WTC11 (cell line): ENCODE results near the gene MYH14. TPM values are rescaled to one million over a fixed set of nuclear protein-coding genes. Genes with fewer than 3 reads are reported as not detected.

Source experiments
- ATAC-seq: fragments of 200-7000 bp; cut with Tn5 transposase; 2 replicates; pipeline ENCODE4 v1.10.0; 2021; ENCODE audit warnings: mild to moderate bottlenecking, moderate library complexity
- CTCF ChIA-PET: fragments of 300-600 bp; sonication (Branson Sonifier 250); formaldehyde crosslinking; loops from one replicate; lab custom pipeline; 2021; ENCODE audit warnings: antibody characterized with exemption; lab: Charles Lee
- POLR2A ChIA-PET: fragments of 350-600 bp; sonication (Branson Sonifier 250); formaldehyde crosslinking; loops from one replicate; lab custom pipeline; 2021; ENCODE audit warnings: antibody characterized with exemption; lab: Charles Lee
- DNase-seq: peaks from one replicate; pipeline ENCODE4 v3.0.0; 2021; ENCODE audit warnings: low spot score
- H3K27ac Mint-ChIP-seq: 2 replicates; pipeline ENCODE4 v1.8.0; 2021; ENCODE audit warnings: mixed read lengths
- H3K27me3 Mint-ChIP-seq: 2 replicates; pipeline ENCODE4 v1.8.0; 2021; ENCODE audit warnings: low read depth, mild to moderate bottlenecking, moderate library complexity, mixed read lengths
- H3K36me3 Mint-ChIP-seq: 2 replicates; pipeline ENCODE4 v1.8.0; 2021; ENCODE audit warnings: mixed read lengths
- H3K4me1 Mint-ChIP-seq: 2 replicates; pipeline ENCODE4 v1.8.0; 2022; ENCODE audit warnings: mixed read lengths
- H3K4me3 Mint-ChIP-seq: 2 replicates; pipeline ENCODE4 v1.8.0; 2021; ENCODE audit warnings: mild to moderate bottlenecking, moderate library complexity, mixed read lengths
- H3K9me3 Mint-ChIP-seq: 2 replicates; pipeline ENCODE4 v1.8.0; 2021; ENCODE audit warnings: mixed read lengths
- CREB1 ChIP-seq: sonication (generic); formaldehyde crosslinking; IDR thresholded peaks from 2 replicates; pipeline ENCODE4 v1.8.0; 2023; ENCODE audit warnings: mild to moderate bottlenecking, missing genetic modification reagents
- ELF4 ChIP-seq: sonication (generic); formaldehyde crosslinking; IDR thresholded peaks from 2 replicates; pipeline ENCODE4 v1.8.1; 2022; ENCODE audit warnings: low read depth, mild to moderate bottlenecking, moderate library complexity, missing genetic modification reagents
- EMX1 ChIP-seq: fragments of 250-450 bp; sonication (Bioruptor Pico); IDR thresholded peaks from 2 replicates; pipeline ENCODE4 v1.8.0; 2021; ENCODE audit warnings: mild to moderate bottlenecking
- ESRRA ChIP-seq: sonication (generic); formaldehyde crosslinking; IDR thresholded peaks from 2 replicates; pipeline ENCODE4 v1.8.1; 2022; ENCODE audit warnings: mild to moderate bottlenecking, missing genetic modification reagents, borderline replicate concordance
- HMGA2 ChIP-seq: fragments of 250-450 bp; sonication (Bioruptor Pico); IDR thresholded peaks from 2 replicates; pipeline ENCODE4 v1.4.0; 2021; ENCODE audit warnings: mild to moderate bottlenecking, moderate library complexity
- JUN ChIP-seq: sonication (generic); formaldehyde crosslinking; IDR thresholded peaks from 2 replicates; pipeline ENCODE4 v1.8.0; 2023; ENCODE audit warnings: mild to moderate bottlenecking, missing genetic modification reagents
- KAT7 ChIP-seq: sonication (generic); formaldehyde crosslinking; IDR thresholded peaks from 2 replicates; pipeline ENCODE4 v1.8.1; 2023; ENCODE audit warnings: missing genetic modification reagents, mild to moderate bottlenecking, borderline replicate concordance
- MXD4 ChIP-seq: fragments of 250-450 bp; sonication (Bioruptor Pico); IDR thresholded peaks from 2 replicates; pipeline ENCODE4 v1.8.0; 2021; ENCODE audit warnings: mild to moderate bottlenecking, moderate library complexity, borderline replicate concordance
- NR1H2 ChIP-seq: sonication (generic); formaldehyde crosslinking; IDR thresholded peaks from 2 replicates; pipeline ENCODE4 v1.9.0; 2021; ENCODE audit warnings: mild to moderate bottlenecking, moderate library complexity, missing genetic modification reagents
- PRRX2 ChIP-seq: fragments of 250-450 bp; sonication (Bioruptor Pico); IDR thresholded peaks from 2 replicates; pipeline ENCODE4 v1.8.0; 2021; ENCODE audit warnings: mild to moderate bottlenecking
- SMAD3 ChIP-seq: sonication (generic); formaldehyde crosslinking; IDR thresholded peaks from 2 replicates; pipeline ENCODE4 v1.8.0; 2022; ENCODE audit warnings: missing genetic modification reagents, mild to moderate bottlenecking, borderline replicate concordance
- TCF7 ChIP-seq: sonication (generic); formaldehyde crosslinking; IDR thresholded peaks from 2 replicates; pipeline ENCODE4 v1.8.0; 2022; ENCODE audit warnings: mild to moderate bottlenecking, low read depth, missing genetic modification reagents, moderate library complexity
- ZNF671 ChIP-seq: fragments of 250-450 bp; sonication (Bioruptor Pico); IDR thresholded peaks from 2 replicates; pipeline ENCODE4 v1.8.0; 2021; ENCODE audit warnings: mild to moderate bottlenecking
- total RNA-seq: library from RNA; stranded (reverse); gene quantifications from 3 replicates; pipeline ENCODE4 v1.2.3, GENCODE V29; 2021
- TF ChIP-seq, protein P1 (sequence below): fragments of 250-450 bp; sonication (Bioruptor Pico); IDR thresholded peaks from 2 replicates; pipeline ENCODE4 v2.1.2; 2022; ENCODE audit warnings: mild to moderate bottlenecking, moderate library complexity
- TF ChIP-seq, protein P2 (sequence below): fragments of 250-450 bp; sonication (Bioruptor Pico); IDR thresholded peaks from 2 replicates; pipeline ENCODE4 v1.9.0; 2021; ENCODE audit warnings: moderate library complexity, mild to moderate bottlenecking, inconsistent platforms, borderline replicate concordance
- TF ChIP-seq, protein P3 (sequence below): sonication (generic); formaldehyde crosslinking; IDR thresholded peaks from 2 replicates; pipeline ENCODE4 v1.8.1; 2023; ENCODE audit warnings: mild to moderate bottlenecking, missing genetic modification reagents, moderate library complexity
- TF ChIP-seq, protein P4 (sequence below): sonication (generic); formaldehyde crosslinking; IDR thresholded peaks from 2 replicates; pipeline ENCODE4 v1.8.0; 2023; ENCODE audit warnings: mild to moderate bottlenecking, missing genetic modification reagents
- TF ChIP-seq, protein P5 (sequence below): sonication (generic); formaldehyde crosslinking; IDR thresholded peaks from 2 replicates; pipeline ENCODE4 v1.8.0; 2023; ENCODE audit warnings: missing genetic modification reagents
- TF ChIP-seq, protein P6 (sequence below): sonication (generic); formaldehyde crosslinking; IDR thresholded peaks from 2 replicates; pipeline ENCODE4 v1.8.0; 2022; ENCODE audit warnings: missing genetic modification reagents

Gene MYH14
- total RNA-seq, 1 experiment from 2014 or later, result 25.8 TPM

DNA sequence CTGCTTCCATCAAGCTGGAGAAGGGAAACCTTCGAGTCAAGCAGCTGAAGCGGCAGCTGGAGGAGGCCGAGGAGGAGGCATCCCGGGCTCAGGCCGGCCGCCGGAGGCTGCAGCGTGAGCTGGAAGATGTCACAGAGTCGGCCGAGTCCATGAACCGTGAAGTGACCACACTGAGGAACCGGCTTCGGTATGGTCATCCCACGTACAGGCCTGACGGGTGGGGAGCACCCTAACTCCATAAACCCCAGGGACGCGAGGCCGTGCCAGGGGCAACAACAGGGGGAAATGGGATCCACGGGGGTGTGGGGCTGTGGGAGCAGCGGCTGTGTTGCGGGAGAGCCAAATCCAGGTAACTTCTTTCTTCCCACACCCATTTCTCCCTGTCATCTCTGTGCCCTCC is 105.6 kb downstream of the MYH14 start:
- ChIA-PET POLR2A (no interaction called here), CTCF (no interaction called here)
- Mint-ChIP-seq H3K27me3 (peaks cover 70% of the 10 kb centered on the region), H3K4me1 (peaks cover 19% of the 10 kb centered on the region)
- no peak for ATAC-seq
- TF ChIP-seq NR1H2 (no peak), EMX1 (no peak), ELF4 (no peak), KAT7 (no peak), SMAD3 (CRISPR knock-in tag) (no peak)
- TF ChIP-seq, protein P1, sequence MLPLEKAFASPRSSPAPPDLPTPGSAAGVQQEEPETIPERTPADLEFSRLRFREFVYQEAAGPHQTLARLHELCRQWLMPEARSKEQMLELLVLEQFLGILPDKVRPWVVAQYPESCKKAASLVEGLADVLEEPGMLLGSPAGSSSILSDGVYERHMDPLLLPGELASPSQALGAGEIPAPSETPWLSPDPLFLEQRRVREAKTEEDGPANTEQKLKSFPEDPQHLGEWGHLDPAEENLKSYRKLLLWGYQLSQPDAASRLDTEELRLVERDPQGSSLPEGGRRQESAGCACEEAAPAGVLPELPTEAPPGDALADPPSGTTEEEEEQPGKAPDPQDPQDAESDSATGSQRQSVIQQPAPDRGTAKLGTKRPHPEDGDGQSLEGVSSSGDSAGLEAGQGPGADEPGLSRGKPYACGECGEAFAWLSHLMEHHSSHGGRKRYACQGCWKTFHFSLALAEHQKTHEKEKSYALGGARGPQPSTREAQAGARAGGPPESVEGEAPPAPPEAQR (CRISPR knock-in tag), result no peak
- TF ChIP-seq, all 79 proteins: peak for 0
- no peak overlapping the region for H3K27ac Mint-ChIP-seq
- peaks cover 13% of the 10 kb centered on the region for H3K9me3 Mint-ChIP-seq
- DNase-seq, result no peak
- peaks cover 33% of the 10 kb centered on the region for H3K36me3 Mint-ChIP-seq
- H3K4me3 Mint-ChIP-seq, result no peak overlapping the region

DNA sequence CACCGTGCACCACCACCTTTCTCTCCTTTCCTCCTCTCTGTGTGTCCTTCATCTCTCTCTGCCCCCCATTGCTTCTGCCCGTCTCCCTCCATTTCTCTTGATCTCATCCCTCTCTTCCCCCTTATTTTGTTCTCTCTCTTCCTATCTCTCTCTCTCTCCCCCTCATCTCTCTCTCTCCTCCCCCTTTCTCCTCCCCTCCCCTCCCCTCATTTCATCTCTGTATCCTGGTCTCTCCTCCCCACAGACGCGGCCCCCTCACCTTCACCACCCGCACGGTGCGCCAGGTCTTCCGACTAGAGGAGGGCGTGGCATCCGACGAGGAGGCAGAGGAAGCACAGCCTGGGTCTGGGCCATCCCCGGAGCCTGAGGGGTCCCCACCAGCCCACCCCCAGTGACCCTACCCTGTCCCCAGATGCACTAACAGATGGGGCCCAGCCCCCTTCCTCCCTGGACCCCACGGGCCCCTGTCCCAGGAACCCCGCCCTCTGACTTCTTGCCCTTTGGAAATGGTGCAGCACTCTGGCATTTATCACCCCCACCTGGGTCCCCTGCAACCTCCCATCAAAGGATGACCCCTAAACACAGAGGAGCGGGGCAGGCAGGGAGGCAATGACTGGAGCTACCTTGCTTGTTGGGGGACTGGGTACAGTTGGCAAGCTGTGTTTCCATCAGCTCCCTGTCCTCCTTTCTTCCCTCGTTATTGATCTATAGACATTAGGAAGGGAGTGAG is 106.1 kb downstream of the MYH14 start:
- TF ChIP-seq, protein P2, sequence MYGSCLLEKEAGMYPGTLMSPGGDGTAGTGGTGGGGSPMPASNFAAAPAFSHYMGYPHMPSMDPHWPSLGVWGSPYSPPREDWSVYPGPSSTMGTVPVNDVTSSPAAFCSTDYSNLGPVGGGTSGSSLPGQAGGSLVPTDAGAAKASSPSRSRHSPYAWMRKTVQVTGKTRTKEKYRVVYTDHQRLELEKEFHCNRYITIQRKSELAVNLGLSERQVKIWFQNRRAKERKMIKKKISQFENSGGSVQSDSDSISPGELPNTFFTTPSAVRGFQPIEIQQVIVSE, result no peak
- TF ChIP-seq, protein P3, sequence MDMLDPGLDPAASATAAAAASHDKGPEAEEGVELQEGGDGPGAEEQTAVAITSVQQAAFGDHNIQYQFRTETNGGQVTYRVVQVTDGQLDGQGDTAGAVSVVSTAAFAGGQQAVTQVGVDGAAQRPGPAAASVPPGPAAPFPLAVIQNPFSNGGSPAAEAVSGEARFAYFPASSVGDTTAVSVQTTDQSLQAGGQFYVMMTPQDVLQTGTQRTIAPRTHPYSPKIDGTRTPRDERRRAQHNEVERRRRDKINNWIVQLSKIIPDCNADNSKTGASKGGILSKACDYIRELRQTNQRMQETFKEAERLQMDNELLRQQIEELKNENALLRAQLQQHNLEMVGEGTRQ (CRISPR knock-in tag), result no peak
- TF ChIP-seq JUN (CRISPR knock-in tag) (no peak), SMAD3 (CRISPR knock-in tag) (no peak), CREB1 (CRISPR knock-in tag) (no peak), PRRX2 (CRISPR knock-in tag) (no peak), TCF7 (CRISPR knock-in tag) (no peak), ESRRA (CRISPR knock-in tag) (no peak), ZNF671 (CRISPR knock-in tag) (no peak), MXD4 (no peak), HMGA2 (no peak)
- TF ChIP-seq, protein P4, sequence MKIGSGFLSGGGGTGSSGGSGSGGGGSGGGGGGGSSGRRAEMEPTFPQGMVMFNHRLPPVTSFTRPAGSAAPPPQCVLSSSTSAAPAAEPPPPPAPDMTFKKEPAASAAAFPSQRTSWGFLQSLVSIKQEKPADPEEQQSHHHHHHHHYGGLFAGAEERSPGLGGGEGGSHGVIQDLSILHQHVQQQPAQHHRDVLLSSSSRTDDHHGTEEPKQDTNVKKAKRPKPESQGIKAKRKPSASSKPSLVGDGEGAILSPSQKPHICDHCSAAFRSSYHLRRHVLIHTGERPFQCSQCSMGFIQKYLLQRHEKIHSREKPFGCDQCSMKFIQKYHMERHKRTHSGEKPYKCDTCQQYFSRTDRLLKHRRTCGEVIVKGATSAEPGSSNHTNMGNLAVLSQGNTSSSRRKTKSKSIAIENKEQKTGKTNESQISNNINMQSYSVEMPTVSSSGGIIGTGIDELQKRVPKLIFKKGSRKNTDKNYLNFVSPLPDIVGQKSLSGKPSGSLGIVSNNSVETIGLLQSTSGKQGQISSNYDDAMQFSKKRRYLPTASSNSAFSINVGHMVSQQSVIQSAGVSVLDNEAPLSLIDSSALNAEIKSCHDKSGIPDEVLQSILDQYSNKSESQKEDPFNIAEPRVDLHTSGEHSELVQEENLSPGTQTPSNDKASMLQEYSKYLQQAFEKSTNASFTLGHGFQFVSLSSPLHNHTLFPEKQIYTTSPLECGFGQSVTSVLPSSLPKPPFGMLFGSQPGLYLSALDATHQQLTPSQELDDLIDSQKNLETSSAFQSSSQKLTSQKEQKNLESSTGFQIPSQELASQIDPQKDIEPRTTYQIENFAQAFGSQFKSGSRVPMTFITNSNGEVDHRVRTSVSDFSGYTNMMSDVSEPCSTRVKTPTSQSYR (CRISPR knock-in tag), result no peak
- TF ChIP-seq, protein P5, sequence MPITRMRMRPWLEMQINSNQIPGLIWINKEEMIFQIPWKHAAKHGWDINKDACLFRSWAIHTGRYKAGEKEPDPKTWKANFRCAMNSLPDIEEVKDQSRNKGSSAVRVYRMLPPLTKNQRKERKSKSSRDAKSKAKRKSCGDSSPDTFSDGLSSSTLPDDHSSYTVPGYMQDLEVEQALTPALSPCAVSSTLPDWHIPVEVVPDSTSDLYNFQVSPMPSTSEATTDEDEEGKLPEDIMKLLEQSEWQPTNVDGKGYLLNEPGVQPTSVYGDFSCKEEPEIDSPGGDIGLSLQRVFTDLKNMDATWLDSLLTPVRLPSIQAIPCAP (CRISPR knock-in tag), result no peak
- TF ChIP-seq, protein P6, sequence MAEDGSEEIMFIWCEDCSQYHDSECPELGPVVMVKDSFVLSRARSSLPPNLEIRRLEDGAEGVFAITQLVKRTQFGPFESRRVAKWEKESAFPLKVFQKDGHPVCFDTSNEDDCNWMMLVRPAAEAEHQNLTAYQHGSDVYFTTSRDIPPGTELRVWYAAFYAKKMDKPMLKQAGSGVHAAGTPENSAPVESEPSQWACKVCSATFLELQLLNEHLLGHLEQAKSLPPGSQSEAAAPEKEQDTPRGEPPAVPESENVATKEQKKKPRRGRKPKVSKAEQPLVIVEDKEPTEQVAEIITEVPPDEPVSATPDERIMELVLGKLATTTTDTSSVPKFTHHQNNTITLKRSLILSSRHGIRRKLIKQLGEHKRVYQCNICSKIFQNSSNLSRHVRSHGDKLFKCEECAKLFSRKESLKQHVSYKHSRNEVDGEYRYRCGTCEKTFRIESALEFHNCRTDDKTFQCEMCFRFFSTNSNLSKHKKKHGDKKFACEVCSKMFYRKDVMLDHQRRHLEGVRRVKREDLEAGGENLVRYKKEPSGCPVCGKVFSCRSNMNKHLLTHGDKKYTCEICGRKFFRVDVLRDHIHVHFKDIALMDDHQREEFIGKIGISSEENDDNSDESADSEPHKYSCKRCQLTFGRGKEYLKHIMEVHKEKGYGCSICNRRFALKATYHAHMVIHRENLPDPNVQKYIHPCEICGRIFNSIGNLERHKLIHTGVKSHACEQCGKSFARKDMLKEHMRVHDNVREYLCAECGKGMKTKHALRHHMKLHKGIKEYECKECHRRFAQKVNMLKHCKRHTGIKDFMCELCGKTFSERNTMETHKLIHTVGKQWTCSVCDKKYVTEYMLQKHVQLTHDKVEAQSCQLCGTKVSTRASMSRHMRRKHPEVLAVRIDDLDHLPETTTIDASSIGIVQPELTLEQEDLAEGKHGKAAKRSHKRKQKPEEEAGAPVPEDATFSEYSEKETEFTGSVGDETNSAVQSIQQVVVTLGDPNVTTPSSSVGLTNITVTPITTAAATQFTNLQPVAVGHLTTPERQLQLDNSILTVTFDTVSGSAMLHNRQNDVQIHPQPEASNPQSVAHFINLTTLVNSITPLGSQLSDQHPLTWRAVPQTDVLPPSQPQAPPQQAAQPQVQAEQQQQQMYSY (CRISPR knock-in tag), result no peak
- Mint-ChIP-seq H3K4me3 (no peak overlapping the region), H3K27ac (no peak overlapping the region), H3K9me3 (peaks cover 13% of the 10 kb centered on the region), H3K27me3 (peaks cover 65% of the 10 kb centered on the region), H3K4me1 (peaks cover 22% of the 10 kb centered on the region), H3K36me3 (peaks cover 30% of the 10 kb centered on the region)
- no peak for ATAC-seq
- ChIA-PET POLR2A (no interaction called here), CTCF (no interaction called here)
- peak; percentile 12 for DNase-seq
